K562 (cell line): ENCODE results near the gene C7orf25. TPM values are rescaled to one million over a fixed set of nuclear protein-coding genes. Genes with fewer than 3 reads are reported as not detected.
A peak's percentile ranks its signal among the peaks of the same experiment; 100 is the strongest.

Source experiments
- BRF1 ChIP-seq: IDR thresholded peaks from 3 replicates; pipeline ENCODE4 v1.6.1; 2011; ENCODE audit warnings: borderline replicate concordance, mild to moderate bottlenecking; ENCODE audit not compliant: insufficient read length; ENCODE audit errors: extremely low read depth
- DLX4 ChIP-seq: fragments of 250-450 bp; sonication (Bioruptor Pico); IDR thresholded peaks from 2 replicates; pipeline ENCODE4 v1.6.1; 2021; ENCODE audit warnings: mild to moderate bottlenecking
- HNRNPK ChIP-seq: fragments of 200-400 bp; formaldehyde crosslinking; IDR thresholded peaks from one replicate; pipeline ENCODE4 v1.6.1; 2018; ENCODE audit warnings: mild to moderate bottlenecking, low read depth, low read length; ENCODE audit not compliant: poor library complexity, severe bottlenecking
- MBD2 ChIP-seq: sonication (generic); IDR thresholded peaks from 2 replicates; pipeline ENCODE4 v1.6.1; 2016; ENCODE audit warnings: low read depth, borderline replicate concordance
- RBM14 ChIP-seq: fragments of 200-400 bp; formaldehyde crosslinking; IDR thresholded peaks from 2 replicates; pipeline ENCODE4 v1.6.1; 2018; ENCODE audit warnings: low read depth, mild to moderate bottlenecking, low read length, moderate library complexity, borderline replicate concordance; ENCODE audit not compliant: insufficient read depth
- SMARCA5 ChIP-seq: fragments of 450-650 bp; IDR thresholded peaks from 2 replicates; pipeline ENCODE4 v1.6.1; 2016
- SNRNP70 ChIP-seq: fragments of 200-400 bp; formaldehyde crosslinking; optimal IDR thresholded peaks from 2 replicates; pipeline ENCODE3; 2017; ENCODE audit warnings: low read depth, low read length
- SREBF2 ChIP-seq: sonication (generic); formaldehyde crosslinking; IDR thresholded peaks from 2 replicates; pipeline ENCODE4 v1.4.0; 2020; ENCODE audit warnings: mild to moderate bottlenecking, missing genetic modification reagents
- TEAD1 ChIP-seq, 2 experiments: fragments of 450-650 bp in 1 of 2; sonication (generic) in 1 of 2; formaldehyde crosslinking; IDR thresholded peaks; 2 replicates each; pipeline versions ENCODE4 v1.4.0 to v1.8.0; 2020 to 2022; ENCODE audit warnings: mild to moderate bottlenecking in 2 of 2, missing genetic modification reagents in 1 of 2
- TFAP4 ChIP-seq: sonication (generic); formaldehyde crosslinking; IDR thresholded peaks from 2 replicates; pipeline ENCODE4 v1.8.0; 2022; ENCODE audit warnings: missing genetic modification reagents, mild to moderate bottlenecking, moderate library complexity, borderline replicate concordance
- TSHZ1 ChIP-seq: fragments of 250-450 bp; sonication (Bioruptor Pico); IDR thresholded peaks from 2 replicates; pipeline ENCODE4 v1.4.0; 2020; ENCODE audit warnings: mild to moderate bottlenecking, moderate library complexity
- VEZF1 ChIP-seq: fragments of 200-800 bp; sonication (Bioruptor generic); IDR thresholded peaks from 2 replicates; pipeline ENCODE4 v1.6.1; 2017; ENCODE audit warnings: missing genetic modification characterization, missing compliant biosample characterization
- ZEB2 ChIP-seq: fragments of 450-650 bp; IDR thresholded peaks from 2 replicates; pipeline ENCODE4 v1.6.1; 2016
- polyA plus RNA-seq, 8 experiments: library from polyadenylated mRNA; depleted of rRNA in 4 of 8; stranded (reverse) in 5 of 8; unstranded in 3 of 8; fragments of >200 nt; fragmentation: Nextera tagmentation in 2 of 8; fragmentation: Illumina TruSeq in 1 of 8; extraction: Ambion mirVana in 2 of 8; extraction: Trizol in 1 of 8; gene quantifications; 2 replicates each; pipeline versions ENCODE4 v1.2.1 to v1.2.3, GENCODE V29; 2011 to 2014; ENCODE audit warnings: inconsistent platforms in 1 of 8, missing spikeins in 1 of 8
- total RNA-seq, 7 experiments: library from RNA; depleted of rRNA in 6 of 7; stranded (reverse); fragments of >200 nt in 6 of 7; fragmentation: Illumina TruSeq in 2 of 7; extraction: Trizol in 2 of 7; gene quantifications; 2 replicates each; pipeline versions ENCODE4 v1.2.1 to v1.2.3, GENCODE V29; 2011 to 2021; ENCODE audit warnings: low replicate concordance in 1 of 7
- TF ChIP-seq, protein P1 (sequence below): sonication (generic); formaldehyde crosslinking; IDR thresholded peaks from 2 replicates; pipeline ENCODE4 v1.8.0; 2023; ENCODE audit warnings: mild to moderate bottlenecking, missing genetic modification reagents
- TF ChIP-seq, protein P2 (sequence below): IDR thresholded peaks from 2 replicates; pipeline ENCODE4 v1.6.1; 2011; ENCODE audit not compliant: insufficient read length; ENCODE audit errors: extremely low read depth

The C7orf25 gene
- total and polyA plus RNA-seq, 9 of the 15 experiments (the other 6 are each of a cell fraction or from before 2014, with no cell fraction given) = 1.2 to 4.7 (median 1.9) TPM

- TF ChIP-seq, protein P1, sequence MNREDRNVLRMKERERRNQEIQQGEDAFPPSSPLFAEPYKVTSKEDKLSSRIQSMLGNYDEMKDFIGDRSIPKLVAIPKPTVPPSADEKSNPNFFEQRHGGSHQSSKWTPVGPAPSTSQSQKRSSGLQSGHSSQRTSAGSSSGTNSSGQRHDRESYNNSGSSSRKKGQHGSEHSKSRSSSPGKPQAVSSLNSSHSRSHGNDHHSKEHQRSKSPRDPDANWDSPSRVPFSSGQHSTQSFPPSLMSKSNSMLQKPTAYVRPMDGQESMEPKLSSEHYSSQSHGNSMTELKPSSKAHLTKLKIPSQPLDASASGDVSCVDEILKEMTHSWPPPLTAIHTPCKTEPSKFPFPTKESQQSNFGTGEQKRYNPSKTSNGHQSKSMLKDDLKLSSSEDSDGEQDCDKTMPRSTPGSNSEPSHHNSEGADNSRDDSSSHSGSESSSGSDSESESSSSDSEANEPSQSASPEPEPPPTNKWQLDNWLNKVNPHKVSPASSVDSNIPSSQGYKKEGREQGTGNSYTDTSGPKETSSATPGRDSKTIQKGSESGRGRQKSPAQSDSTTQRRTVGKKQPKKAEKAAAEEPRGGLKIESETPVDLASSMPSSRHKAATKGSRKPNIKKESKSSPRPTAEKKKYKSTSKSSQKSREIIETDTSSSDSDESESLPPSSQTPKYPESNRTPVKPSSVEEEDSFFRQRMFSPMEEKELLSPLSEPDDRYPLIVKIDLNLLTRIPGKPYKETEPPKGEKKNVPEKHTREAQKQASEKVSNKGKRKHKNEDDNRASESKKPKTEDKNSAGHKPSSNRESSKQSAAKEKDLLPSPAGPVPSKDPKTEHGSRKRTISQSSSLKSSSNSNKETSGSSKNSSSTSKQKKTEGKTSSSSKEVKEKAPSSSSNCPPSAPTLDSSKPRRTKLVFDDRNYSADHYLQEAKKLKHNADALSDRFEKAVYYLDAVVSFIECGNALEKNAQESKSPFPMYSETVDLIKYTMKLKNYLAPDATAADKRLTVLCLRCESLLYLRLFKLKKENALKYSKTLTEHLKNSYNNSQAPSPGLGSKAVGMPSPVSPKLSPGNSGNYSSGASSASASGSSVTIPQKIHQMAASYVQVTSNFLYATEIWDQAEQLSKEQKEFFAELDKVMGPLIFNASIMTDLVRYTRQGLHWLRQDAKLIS (CRISPR knock-in tag) = no peak; the same call in 1 of the 2 replicates
- TF ChIP-seq, protein P2, sequence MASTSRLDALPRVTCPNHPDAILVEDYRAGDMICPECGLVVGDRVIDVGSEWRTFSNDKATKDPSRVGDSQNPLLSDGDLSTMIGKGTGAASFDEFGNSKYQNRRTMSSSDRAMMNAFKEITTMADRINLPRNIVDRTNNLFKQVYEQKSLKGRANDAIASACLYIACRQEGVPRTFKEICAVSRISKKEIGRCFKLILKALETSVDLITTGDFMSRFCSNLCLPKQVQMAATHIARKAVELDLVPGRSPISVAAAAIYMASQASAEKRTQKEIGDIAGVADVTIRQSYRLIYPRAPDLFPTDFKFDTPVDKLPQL = no peak
- no peak for TF ChIP-seq BRF1
- TF ChIP-seq SMARCA5 = no peak
- TF ChIP-seq SREBF2 = no peak
- TF ChIP-seq TFAP4 (CRISPR knock-in tag) = peak; percentile 60; the same call in 1 of the 2 replicates
- TF ChIP-seq TEAD1 (CRISPR knock-in tag; IDR thresholded peaks at IDR 0.05) = peak; percentile 37 to 75; a peak in 2 of 4 replicates
- TF ChIP-seq VEZF1 = no peak
- TF ChIP-seq ZEB2 = no peak
- no peak for TF ChIP-seq SNRNP70
- peak; percentile 81 for TF ChIP-seq MBD2
- TF ChIP-seq TSHZ1 (CRISPR knock-in tag) = no peak
- TF ChIP-seq HNRNPK = no peak
- TF ChIP-seq RBM14 = no peak
- no peak for TF ChIP-seq DLX4 (CRISPR knock-in tag)
Observed at GRCh38 chr7:42931834-42932651, 20.2 kb upstream of the C7orf25 start, which contains the start of the genes MRPL32 and PSMA2 (continued).
